B cell (primary cell): ENCODE data around the gene JPH3. TPM values are rescaled to one million over a fixed set of nuclear protein-coding genes. Genes with fewer than 3 reads are reported as not detected.

Experiments
- ATAC-seq: fragments of 200-7000 bp; cut with Tn5 transposase; one replicate; pipeline ENCODE4 v1.10.0; 2021; ENCODE audit warnings: low read depth, mild to moderate bottlenecking, moderate number of reproducible peaks, moderate library complexity
- CTCF ChIA-PET: fragments of 350-600 bp; sonication (Branson Sonifier 250); formaldehyde crosslinking; loops from one replicate; lab custom pipeline; 2021; ENCODE audit warnings: antibody characterized with exemption, inconsistent platforms; lab: Charles Lee
- POLR2A ChIA-PET: fragments of 350-600 bp; sonication (Branson Sonifier 250); formaldehyde crosslinking; loops from one replicate; lab custom pipeline; 2021; ENCODE audit warnings: antibody characterized with exemption; lab: Charles Lee
- DNase-seq: peaks from one replicate; pipeline ENCODE4 v3.0.0; 2013
- H2AFZ ChIP-seq: 2 replicates; pipeline ENCODE4 v1.6.1; 2012; ENCODE audit warnings: mild to moderate bottlenecking, low read depth, low read length; ENCODE audit not compliant: insufficient read depth, poor library complexity, severe bottlenecking
- H3K27ac ChIP-seq, 2 donors: 1 replicate in 1 of 2; 2 replicates in 1 of 2; pipeline ENCODE4 v1.5.1; 2012 to 2013; ENCODE audit warnings: low read length in 2 of 2, mild to moderate bottlenecking in 2 of 2, moderate library complexity in 1 of 2
- H3K27me3 ChIP-seq, 4 experiments: fragments of 200-600 bp in 1 of 4; sonication (generic) in 1 of 4; replicated peaks in 1 of 4; 1 replicate in 2 of 4; 2 replicates in 2 of 4; pipeline versions ENCODE4 v1.6.1 to v1.7.0; 2013 to 2016; ENCODE audit warnings: low read length in 3 of 4, mild to moderate bottlenecking in 2 of 4, mixed read lengths in 1 of 4, moderate library complexity in 1 of 4; ENCODE audit not compliant: insufficient read depth in 4 of 4, control insufficient read depth in 3 of 4; ENCODE audit errors: control extremely low read depth in 1 of 4
- H3K36me3 ChIP-seq, 2 experiments: replicated peaks in 1 of 2; 1 replicate in 1 of 2; 2 replicates in 1 of 2; pipeline versions ENCODE4 v1.6.1 to v1.7.1; 2013; ENCODE audit warnings: low read length in 1 of 2; ENCODE audit not compliant: insufficient read depth in 2 of 2, control insufficient read depth in 1 of 2; ENCODE audit errors: control extremely low read depth in 1 of 2, extremely low read depth in 1 of 2
- H3K4me1 ChIP-seq, 2 donors: fragments of 200-600 bp in 1 of 2; sonication (generic) in 1 of 2; 1 replicate in 1 of 2; 2 replicates in 1 of 2; pipeline versions ENCODE4 v1.5.1 to v1.6.1; 2013 to 2017; ENCODE audit warnings: low read length in 2 of 2; ENCODE audit not compliant: control insufficient read depth in 2 of 2, insufficient read depth in 2 of 2
- H3K4me2 ChIP-seq: replicated peaks from 2 replicates; pipeline ENCODE3; 2012; ENCODE audit warnings: mild to moderate bottlenecking, low read depth, low read length; ENCODE audit not compliant: poor library complexity, severe bottlenecking
- H3K4me3 ChIP-seq, 5 experiments: fragments of 200-600 bp in 1 of 5; sonication (generic) in 1 of 5; 1 replicate in 3 of 5; 2 replicates in 2 of 5; pipeline versions ENCODE4 v1.5.1 to v1.7.0; 2011 to 2016; ENCODE audit warnings: low read length in 4 of 5, mild to moderate bottlenecking in 4 of 5, low read depth in 2 of 5, control low read depth in 1 of 5, moderate library complexity in 1 of 5; ENCODE audit not compliant: insufficient read depth in 1 of 5; ENCODE audit errors: control extremely low read depth in 1 of 5, extremely low read depth in 1 of 5
- H3K79me2 ChIP-seq: fragments of 200-600 bp; sonication (generic); one replicate; pipeline ENCODE4 v1.6.0; 2016; ENCODE audit warnings: low read length; ENCODE audit not compliant: control insufficient read depth, insufficient read depth
- H3K9ac ChIP-seq: fragments of 200-600 bp; sonication (generic); 2 replicates; pipeline ENCODE4 v1.6.1; 2017; ENCODE audit warnings: mild to moderate bottlenecking, low read length, moderate library complexity
- H3K9me3 ChIP-seq, 3 donors: one replicate each; pipeline versions ENCODE4 v1.6.1 to v1.7.1; 2013; ENCODE audit warnings: low read length in 2 of 3; ENCODE audit not compliant: control insufficient read depth in 2 of 3, insufficient read depth in 1 of 3; ENCODE audit errors: control extremely low read depth in 1 of 3
- H4K20me1 ChIP-seq: 2 replicates; pipeline ENCODE4 v1.6.0; 2012; ENCODE audit warnings: mild to moderate bottlenecking, low read length; ENCODE audit not compliant: insufficient read depth, control insufficient read depth, poor library complexity, severe bottlenecking
- H3K27ac Mint-ChIP-seq: one replicate; pipeline ENCODE4 v1.8.0; 2021; ENCODE audit warnings: mixed read lengths
- H3K27me3 Mint-ChIP-seq: one replicate; pipeline ENCODE4 v1.8.0; 2021; ENCODE audit warnings: mixed read lengths
- H3K4me1 Mint-ChIP-seq: one replicate; pipeline ENCODE4 v1.8.0; 2021; ENCODE audit warnings: mixed read lengths
- H3K4me3 Mint-ChIP-seq: one replicate; pipeline ENCODE4 v1.8.0; 2021; ENCODE audit warnings: mixed read lengths
- H3K9me3 Mint-ChIP-seq: one replicate; pipeline ENCODE4 v1.8.0; 2022; ENCODE audit warnings: mixed read lengths; ENCODE audit not compliant: insufficient read depth
- EZH2 ChIP-seq: IDR thresholded peaks from 2 replicates; pipeline ENCODE4 v1.6.1; 2012; ENCODE audit warnings: borderline replicate concordance, low read depth, mild to moderate bottlenecking, moderate library complexity, low read length; ENCODE audit not compliant: insufficient read depth, poor library complexity, severe bottlenecking
- WGBS: methylation state at CpG from one replicate; pipeline ENCODE4 v1.1.5; 2013; ENCODE audit warnings: missing lambda C conversion rate; ENCODE audit not compliant: insufficient coverage; 5-methylcytosine and 5-hydroxymethylcytosine counted together
- intact Hi-C: fragments of 100-400 bp; cut with micrococcal nuclease; formaldehyde crosslinking; loops from one replicate; pipeline ENCODE4 v1.10.0; 2022
- polyA plus RNA-seq: library from polyadenylated mRNA; depleted of rRNA; stranded (reverse); fragments of >200 nt; gene quantifications from 2 replicates; pipeline ENCODE4 v1.2.3, GENCODE V29; 2012
- total RNA-seq, 2 donors: library from RNA; stranded (reverse); fragments of 120-200 nt in 1 of 2; gene quantifications; 1 replicate in 1 of 2; 2 replicates in 1 of 2; pipeline versions ENCODE4 v1.2.3 to v1.2.4, GENCODE V29; 2013 to 2022
- TF ChIP-seq, protein P1 (sequence below): fragments of 200-600 bp; IDR thresholded peaks from one replicate; pipeline ENCODE4 v1.8.0; 2022; ENCODE audit warnings: antibody characterized with exemption, mild to moderate bottlenecking

Gene JPH3
- total and polyA plus RNA-seq, 2 donors (not counting 1 experiment from before 2014, with no cell fraction given) = not detected

- ChIA-PET POLR2A (no interaction called here), CTCF (interaction anchor here (2.8 kb wide), 1 partner anchor 10 kb away, joined by 20 read pairs; no protein-coding TSS in a partner anchor)
- Histone ChIP-seq H3K9ac (no peak overlapping the region), H3K4me1 (peaks cover 0 to 3% of the 10 kb centered on the region in 2 donors), H3K9me3 (peaks cover 0 to 5% (median 0%) of the 10 kb centered on the region in 3 donors), H3K4me3 (no peak overlapping the region), H2AFZ (no peak overlapping the region), H3K36me3 (no peaks in the 10 kb centered on the region), H3K4me2 (no peak overlapping the region), H3K27ac (no peak overlapping the region), H3K27me3 (peaks cover 0 to 11% (median 0%) of the 10 kb centered on the region in 4 experiments), H4K20me1 (no peaks in the 10 kb centered on the region), H3K79me2 (no peaks in the 10 kb centered on the region)
- Mint-ChIP-seq H3K9me3 (no peaks in the 10 kb centered on the region), H3K27ac (no peak overlapping the region), H3K4me3 (no peak overlapping the region), H3K27me3 (peaks cover 10% of the 10 kb centered on the region), H3K4me1 (no peaks in the 10 kb centered on the region)
- 85% methylated on average over 9 of the region's 13 CpGs for WGBS
- ATAC-seq (no peak), DNase-seq (no peak)
- TF ChIP-seq EZH2 = no peak
- TF ChIP-seq, protein P1, sequence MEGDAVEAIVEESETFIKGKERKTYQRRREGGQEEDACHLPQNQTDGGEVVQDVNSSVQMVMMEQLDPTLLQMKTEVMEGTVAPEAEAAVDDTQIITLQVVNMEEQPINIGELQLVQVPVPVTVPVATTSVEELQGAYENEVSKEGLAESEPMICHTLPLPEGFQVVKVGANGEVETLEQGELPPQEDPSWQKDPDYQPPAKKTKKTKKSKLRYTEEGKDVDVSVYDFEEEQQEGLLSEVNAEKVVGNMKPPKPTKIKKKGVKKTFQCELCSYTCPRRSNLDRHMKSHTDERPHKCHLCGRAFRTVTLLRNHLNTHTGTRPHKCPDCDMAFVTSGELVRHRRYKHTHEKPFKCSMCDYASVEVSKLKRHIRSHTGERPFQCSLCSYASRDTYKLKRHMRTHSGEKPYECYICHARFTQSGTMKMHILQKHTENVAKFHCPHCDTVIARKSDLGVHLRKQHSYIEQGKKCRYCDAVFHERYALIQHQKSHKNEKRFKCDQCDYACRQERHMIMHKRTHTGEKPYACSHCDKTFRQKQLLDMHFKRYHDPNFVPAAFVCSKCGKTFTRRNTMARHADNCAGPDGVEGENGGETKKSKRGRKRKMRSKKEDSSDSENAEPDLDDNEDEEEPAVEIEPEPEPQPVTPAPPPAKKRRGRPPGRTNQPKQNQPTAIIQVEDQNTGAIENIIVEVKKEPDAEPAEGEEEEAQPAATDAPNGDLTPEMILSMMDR = no peak
- intact Hi-C loops = no loop called here
Measured at GRCh38 chr16:87625241-87625797, 23.0 kb downstream of the JPH3 start.

- Histone ChIP-seq H3K79me2 (no peaks in the 10 kb centered on the region), H2AFZ (no peak overlapping the region), H3K27me3 (peaks cover 0 to 17% (median 0%) of the 10 kb centered on the region in 4 experiments), H3K27ac (no peak overlapping the region), H4K20me1 (no peaks in the 10 kb centered on the region), H3K4me1 (peaks cover 0 to 3% of the 10 kb centered on the region in 2 donors), H3K9ac (no peak overlapping the region), H3K4me3 (no peak overlapping the region), H3K9me3 (peaks cover 0 to 8% (median 5%) of the 10 kb centered on the region in 3 donors), H3K4me2 (no peak overlapping the region), H3K36me3 (no peaks in the 10 kb centered on the region)
- TF ChIP-seq, protein P1 = no peak
- no peak for TF ChIP-seq EZH2
- Mint-ChIP-seq H3K9me3 (no peaks in the 10 kb centered on the region), H3K27ac (no peak overlapping the region), H3K4me1 (no peaks in the 10 kb centered on the region), H3K4me3 (no peak overlapping the region), H3K27me3 (peaks cover 20% of the 10 kb centered on the region)
- POLR2A ChIA-PET = no interaction called here
- intact Hi-C loops = no loop called here
- no peak for ATAC-seq
- DNase-seq = no peak
- CTCF ChIA-PET = interaction anchor here (2.8 kb wide), 1 partner anchor 9 kb away, joined by 20 read pairs; no protein-coding TSS in a partner anchor
- 85% methylated on average over 13 of the region's 14 CpGs for WGBS
Measured at GRCh38 chr16:87626401-87626800, 24.1 kb downstream of the JPH3 start.
